ENCODE measurements around the gene MRPL16.

Gene MRPL16

DNA sequence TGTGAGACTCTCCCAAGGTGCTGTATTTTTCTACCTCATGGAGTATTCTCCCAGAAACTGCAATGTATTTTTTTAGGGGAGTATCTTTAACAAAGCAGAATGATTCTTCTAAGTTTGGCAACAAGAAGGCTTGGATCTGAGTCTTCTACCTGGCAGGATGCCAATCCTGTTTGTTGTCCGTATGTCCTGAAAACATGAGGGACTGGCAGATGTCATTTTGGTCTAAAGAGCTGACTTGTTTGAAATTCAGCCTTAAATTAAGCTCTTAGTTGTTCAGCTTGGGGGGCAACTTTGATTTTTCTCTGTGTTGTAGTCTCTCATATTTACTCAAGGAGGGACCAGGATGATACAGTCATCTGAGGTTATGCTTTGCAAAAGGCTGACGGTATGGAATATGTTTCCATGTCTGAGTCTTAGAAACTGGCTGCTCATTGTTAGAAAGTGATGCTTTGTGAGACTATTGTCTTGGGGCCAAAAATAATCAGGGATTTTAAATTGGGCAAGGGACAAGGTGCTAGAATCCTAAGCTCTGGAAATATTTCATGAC lies 9.3 kb downstream of the MRPL16 start:
- H3K9ac ChIP-seq: no peak overlapping the region
- H3K4me2 ChIP-seq: no peak overlapping the region
- H3K4me3 ChIP-seq (IDR thresholded peaks at IDR 0.05; ENCODE audit: insufficient read depth, low read depth, low read length): no peak overlapping the region
- no peaks in the 10 kb centered on the region for H3K27me3 ChIP-seq (ENCODE audit: insufficient read depth, low read depth)
- H3K27ac ChIP-seq: no peak overlapping the region
- no peak for TF ChIP-seq CTCF (conservative IDR thresholded peaks at IDR 0.05; ENCODE audit: low read depth, low read length)
- no peak overlapping the region for H2AFZ ChIP-seq (ENCODE audit: low read depth)
- no peaks in the 10 kb centered on the region for H3K36me3 ChIP-seq (ENCODE audit: insufficient read depth)
- no peaks in the 10 kb centered on the region for H4K20me1 ChIP-seq (ENCODE audit: insufficient read depth)
- H3K4me1 ChIP-seq (ENCODE audit: low read depth, poor library complexity, severe bottlenecking): peaks cover 11% of the 10 kb centered on the region
- H3K79me2 ChIP-seq (ENCODE audit: insufficient read depth, low read depth): no peaks in the 10 kb centered on the region

- no peak overlapping the region for H3K4me2 ChIP-seq
- H2AFZ ChIP-seq (ENCODE audit: low read depth): no peak overlapping the region
- no peaks in the 10 kb centered on the region for H4K20me1 ChIP-seq (ENCODE audit: insufficient read depth)
- no peak overlapping the region for H3K9ac ChIP-seq
- H3K4me3 ChIP-seq (IDR thresholded peaks at IDR 0.05; ENCODE audit: insufficient read depth, low read depth, low read length): no peak overlapping the region
- TF ChIP-seq CTCF (conservative IDR thresholded peaks at IDR 0.05; ENCODE audit: low read depth, low read length): no peak
- no peaks in the 10 kb centered on the region for H3K79me2 ChIP-seq (ENCODE audit: insufficient read depth, low read depth)
- no peaks in the 10 kb centered on the region for H3K36me3 ChIP-seq (ENCODE audit: insufficient read depth)
- H3K4me1 ChIP-seq (ENCODE audit: low read depth, poor library complexity, severe bottlenecking): peaks cover 11% of the 10 kb centered on the region
- no peak overlapping the region for H3K27ac ChIP-seq
- H3K27me3 ChIP-seq (ENCODE audit: insufficient read depth, low read depth): no peaks in the 10 kb centered on the region
These were observed 10.1 kb downstream of the MRPL16 start for GRCh38 chr11:59800390-59801025.

GRCh38 chr11:59794417-59794816 lies 16.2 kb downstream of the MRPL16 start:
- Histone ChIP-seq H3K79me2 (ENCODE audit: insufficient read depth, low read depth) (no peaks in the 10 kb centered on the region), H3K4me2 (no peak overlapping the region), H3K9ac (no peak overlapping the region), H3K27me3 (ENCODE audit: insufficient read depth, low read depth) (no peaks in the 10 kb centered on the region), H3K27ac (no peak overlapping the region), H4K20me1 (ENCODE audit: insufficient read depth) (no peaks in the 10 kb centered on the region), H2AFZ (ENCODE audit: low read depth) (no peak overlapping the region), H3K4me3 (IDR thresholded peaks at IDR 0.05; ENCODE audit: insufficient read depth, low read depth, low read length) (no peak overlapping the region), H3K4me1 (ENCODE audit: low read depth, poor library complexity, severe bottlenecking) (no peaks in the 10 kb centered on the region), H3K36me3 (ENCODE audit: insufficient read depth) (no peaks in the 10 kb centered on the region)
- TF ChIP-seq CTCF (conservative IDR thresholded peaks at IDR 0.05; ENCODE audit: low read depth, low read length): no peak

DNA sequence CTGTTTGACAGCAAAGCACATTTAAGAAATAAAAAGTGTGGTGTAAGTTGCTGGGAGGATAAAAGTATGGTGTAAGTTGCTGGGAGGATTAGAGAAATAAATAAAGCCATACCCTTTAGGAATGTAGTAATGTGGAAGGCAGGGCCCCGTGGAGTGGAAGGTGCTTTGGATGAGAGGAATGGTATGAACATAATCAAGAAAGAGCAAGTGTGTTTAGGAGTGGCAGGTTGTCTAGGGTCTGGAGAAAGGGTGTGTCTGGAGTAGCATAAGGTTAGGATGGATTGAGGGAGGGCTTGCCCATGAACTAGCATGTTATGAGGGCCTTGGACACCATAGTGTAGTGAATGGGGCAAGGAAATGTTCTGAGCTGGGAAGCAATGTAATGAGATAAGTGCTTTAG lies 18.1 kb downstream of the MRPL16 start:
- no peaks in the 10 kb centered on the region for H4K20me1 ChIP-seq (ENCODE audit: insufficient read depth)
- H3K4me1 ChIP-seq (ENCODE audit: low read depth, poor library complexity, severe bottlenecking): no peaks in the 10 kb centered on the region
- H3K36me3 ChIP-seq (ENCODE audit: insufficient read depth): no peaks in the 10 kb centered on the region
- no peak overlapping the region for H3K4me2 ChIP-seq
- no peaks in the 10 kb centered on the region for H3K79me2 ChIP-seq (ENCODE audit: insufficient read depth, low read depth)
- H2AFZ ChIP-seq (ENCODE audit: low read depth): no peak overlapping the region
- no peaks in the 10 kb centered on the region for H3K27me3 ChIP-seq (ENCODE audit: insufficient read depth, low read depth)
- H3K4me3 ChIP-seq (IDR thresholded peaks at IDR 0.05; ENCODE audit: insufficient read depth, low read depth, low read length): no peak overlapping the region
- no peak for TF ChIP-seq CTCF (conservative IDR thresholded peaks at IDR 0.05; ENCODE audit: low read depth, low read length)
- no peak overlapping the region for H3K9ac ChIP-seq
- H3K27ac ChIP-seq: no peak overlapping the region
